Epithelial cell of esophagus (primary cell): ENCODE measurements around the gene CACNA2D2.
A peak's percentile ranks its signal among the peaks of the same experiment; 100 is the strongest.

Experiments
- DNase-seq: peaks from one replicate; pipeline ENCODE4 v3.0.0; 2010; ENCODE audit warnings: low read depth
- H3K4me3 ChIP-seq: 2 replicates; pipeline ENCODE4 v1.5.1; 2011; ENCODE audit warnings: mild to moderate bottlenecking, low read length, control low read depth
- CTCF ChIP-seq: IDR thresholded peaks from 2 replicates; pipeline ENCODE4 v1.5.1; 2011; ENCODE audit warnings: low read depth, mild to moderate bottlenecking, low read length, control low read depth, inconsistent platforms; ENCODE audit not compliant: insufficient read depth; ENCODE audit errors: missing control alignments

CACNA2D2 gene

DNA sequence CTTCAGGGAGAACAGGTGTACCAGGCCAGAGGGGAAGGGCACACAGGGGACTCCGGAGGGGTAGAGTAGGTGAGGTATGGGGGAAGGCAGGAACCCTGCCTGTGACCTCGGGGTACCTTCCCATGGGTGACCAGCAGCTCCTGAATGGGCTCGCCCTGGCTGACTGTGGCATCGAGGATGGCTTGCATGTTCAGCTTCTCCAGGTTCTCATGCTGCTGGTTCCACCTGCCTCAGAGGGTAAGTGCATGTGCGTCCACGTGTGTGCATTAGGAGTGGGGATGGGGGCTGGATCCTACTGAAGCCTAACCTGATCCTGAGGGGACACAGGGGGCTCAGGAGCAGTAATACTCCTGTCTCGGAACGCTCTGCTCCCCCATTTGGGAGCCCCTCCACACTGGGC lies 158.4 kb downstream of the CACNA2D2 start:
- no peak for DNase-seq
- no peak for TF ChIP-seq CTCF
- H3K4me3 ChIP-seq, result no peak overlapping the region

DNA sequence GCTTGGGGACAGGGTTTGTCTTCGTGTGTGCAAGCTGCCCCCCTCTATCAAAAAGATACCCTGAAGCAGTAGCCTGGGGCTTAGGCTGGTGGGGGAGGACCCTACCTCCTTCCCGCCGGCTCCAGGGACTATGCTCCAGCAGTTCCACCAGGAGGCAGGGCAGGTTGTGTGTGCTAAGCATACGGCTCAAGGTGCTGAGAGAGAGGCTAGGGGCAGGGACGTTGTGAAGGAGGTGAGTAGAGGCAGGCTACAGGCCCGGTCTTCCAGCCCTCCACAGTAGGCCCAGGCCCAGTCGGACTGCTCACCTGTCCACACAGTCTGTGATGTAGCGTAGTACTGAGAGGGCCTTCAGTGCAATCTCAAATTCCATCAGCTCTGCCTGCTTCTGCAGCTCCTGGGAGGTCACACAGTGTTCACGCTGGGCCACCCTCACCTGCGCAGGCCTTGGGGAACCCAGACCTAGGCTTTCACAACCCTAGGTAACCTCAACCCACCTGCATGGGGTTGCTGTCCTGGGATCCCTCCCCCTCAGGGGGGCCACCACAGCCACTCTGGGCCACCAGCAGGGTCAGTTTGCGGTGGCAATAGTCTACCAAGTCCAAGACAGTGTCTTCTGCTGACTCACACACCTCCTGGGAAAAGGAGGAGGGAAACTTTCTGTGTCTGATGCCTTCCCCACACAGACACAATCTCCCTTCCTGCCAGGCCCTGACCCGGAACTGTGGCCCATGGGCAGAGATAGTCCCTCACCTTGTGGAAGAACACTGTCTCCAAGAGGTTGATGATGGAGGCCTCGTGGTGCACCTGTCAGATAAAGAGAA lies 160.4 kb downstream of the CACNA2D2 start:
- TF ChIP-seq CTCF, result no peak
- no peak overlapping the region for H3K4me3 ChIP-seq

GRCh38 chr3:50341996-50342650 lies 161.3 kb downstream of the CACNA2D2 start:
- no peak for TF ChIP-seq CTCF
- no peak overlapping the region for H3K4me3 ChIP-seq
- no peak for DNase-seq

More for the DNA sequence above, 160.4 kb downstream of the CACNA2D2 start:
- DNase-seq, result no peak

GRCh38 chr3:50341537-50341936 lies 161.9 kb downstream of the CACNA2D2 start:
- H3K4me3 ChIP-seq, result no peak overlapping the region
- no peak for DNase-seq
- TF ChIP-seq CTCF, result no peak

DNA sequence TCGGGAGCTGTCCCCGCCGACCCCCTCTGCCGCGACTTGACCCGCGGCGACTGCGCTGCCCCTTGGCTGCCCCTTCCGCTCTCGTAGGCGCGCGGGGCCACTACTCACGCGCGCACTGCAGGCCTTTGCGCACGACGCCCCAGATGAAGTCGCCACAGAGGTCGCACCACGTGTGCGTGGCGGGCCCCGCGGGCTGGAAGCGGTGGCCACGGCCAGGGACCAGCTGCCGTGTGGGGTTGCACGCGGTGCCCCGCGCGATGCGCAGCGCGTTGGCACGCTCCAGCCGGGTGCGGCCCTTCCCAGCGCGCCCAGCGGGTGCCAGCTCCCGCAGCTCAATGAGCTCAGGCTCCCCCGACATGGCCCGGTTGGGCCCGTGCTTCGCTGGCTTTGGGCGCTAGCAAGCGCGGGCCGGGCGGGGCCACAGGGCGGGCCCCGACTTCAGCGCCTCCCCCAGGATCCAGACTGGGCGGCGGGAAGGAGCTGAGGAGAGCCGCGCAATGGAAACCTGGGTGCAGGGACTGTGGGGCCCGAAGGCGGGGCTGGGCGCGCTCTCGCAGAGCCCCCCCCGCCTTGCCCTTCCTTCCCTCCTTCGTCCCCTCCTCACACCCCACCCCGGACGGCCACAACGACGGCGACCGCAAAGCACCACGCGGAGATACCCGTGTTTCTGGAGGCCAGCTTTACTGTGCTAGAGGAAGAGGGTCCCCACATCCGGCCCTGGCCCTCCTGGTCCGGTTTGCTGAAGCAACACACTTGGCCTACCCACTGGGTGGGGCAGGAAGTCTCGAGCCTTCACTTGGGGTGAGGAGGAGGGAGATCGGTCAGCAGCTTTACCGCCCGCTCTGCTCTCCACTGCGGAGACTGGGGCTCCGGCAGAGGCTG lies 162.7 kb downstream of the CACNA2D2 start, which contains the start of gene RASSF1:
TSS of gene RASSF1 (minus strand) at position 389 of the 882 bp plus-strand sequence. CDS start at position 358, 31 bp downstream.
- DNase-seq, result peak; percentile 70

More for the DNA sequence above, 162.7 kb downstream of the CACNA2D2 start, which contains the start of gene RASSF1:
- peak within 1 kb of the TSS; percentile 59 for H3K4me3 ChIP-seq
- TF ChIP-seq CTCF, result no peak
